ENCODE measurements around the gene TFF1. TPM values are rescaled to one million over a fixed set of nuclear protein-coding genes. Genes with fewer than 3 reads are reported as not detected.

The TFF1 gene
- not detected in 2 replicates for total RNA-seq

GRCh38 chr21:42366292-42367010, at the start of gene TFF1:
Gene TFF1 (minus strand): TSS chr21:42366535. CDS start chr21:42366495, 40 bp downstream.
- DNase-seq (no peak), ATAC-seq (ENCODE audit: low read depth) (no peak)
- Mint-ChIP-seq H3K27ac (no peak within 1 kb of the TSS), H3K4me1 (peaks cover 2% of the 10 kb centered on the region), H3K27me3 (peaks cover 30% of the 10 kb centered on the region), H3K36me3 (ENCODE audit: low read depth) (no peaks in the 10 kb centered on the region), H3K9me3 (no peaks in the 10 kb centered on the region), H3K4me3 (no peak within 1 kb of the TSS)
- ChIA-PET CTCF (interaction anchor here (0.5 kb wide), 1 partner anchor 29 kb away, joined by 3 read pairs; no protein-coding TSS in a partner anchor), POLR2A (no interaction called here)
- intact Hi-C loops (cut with micrococcal nuclease) = no loop called here
- TF ChIP-seq CTCF (IDR thresholded peaks at IDR 0.05) = no peak

- ChIA-PET CTCF (no interaction called here), POLR2A (interaction anchor here (0.7 kb wide), 1 partner anchor 22 kb away, joined by 3 read pairs; no protein-coding TSS in a partner anchor)
- DNase-seq = peak; percentile 62
- intact Hi-C loops (cut with micrococcal nuclease) = loop anchor here (1.0 to 2.0 kb wide), 5 partner anchors 14 to 121 kb away; no protein-coding TSS in a partner anchor
- peak overlapping the region; percentile 84 for H3K27ac Mint-ChIP-seq
- no peaks in the 10 kb centered on the region for H3K36me3 Mint-ChIP-seq (ENCODE audit: low read depth)
- no peak for TF ChIP-seq CTCF (IDR thresholded peaks at IDR 0.05)
- peaks cover 38% of the 10 kb centered on the region for H3K4me1 Mint-ChIP-seq
- H3K9me3 Mint-ChIP-seq = no peaks in the 10 kb centered on the region
- peak; percentile 86 for ATAC-seq (ENCODE audit: low read depth)
- H3K27me3 Mint-ChIP-seq = peaks cover 4% of the 10 kb centered on the region
- peak overlapping the region; percentile 70 for H3K4me3 Mint-ChIP-seq
Measured at GRCh38 chr21:42414928-42415769, 48.8 kb upstream of the TFF1 start.

DNA sequence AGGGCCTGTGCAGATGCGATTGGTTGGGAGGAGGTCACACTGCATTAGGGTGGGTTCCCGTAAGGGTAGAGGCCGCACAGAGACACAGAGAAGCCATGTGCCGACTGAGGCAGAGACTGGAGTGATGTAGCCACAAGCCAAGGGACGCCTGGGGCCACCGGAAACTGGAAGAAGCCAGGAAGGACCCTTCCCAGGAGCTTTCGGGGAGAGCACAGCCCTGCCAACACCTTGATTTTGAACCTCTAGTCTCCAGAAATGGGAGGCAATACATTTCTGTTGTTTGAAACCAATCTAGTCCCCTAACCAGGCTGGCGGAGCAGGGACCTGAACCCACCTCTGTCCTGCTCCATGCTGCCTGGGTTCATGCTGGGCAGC, 48.2 kb upstream of the TFF1 start:
- no peaks in the 10 kb centered on the region for H3K9me3 Mint-ChIP-seq
- H3K4me1 Mint-ChIP-seq = peaks cover 38% of the 10 kb centered on the region
- TF ChIP-seq CTCF (IDR thresholded peaks at IDR 0.05) = no peak
- no peak for DNase-seq
- ChIA-PET POLR2A (interaction anchor here (0.7 kb wide), 1 partner anchor 21 kb away, joined by 3 read pairs; no protein-coding TSS in a partner anchor), CTCF (no interaction called here)
- ATAC-seq (ENCODE audit: low read depth) = no peak
- peak overlapping the region; percentile 70 for H3K4me3 Mint-ChIP-seq
- H3K27me3 Mint-ChIP-seq = peaks cover 4% of the 10 kb centered on the region
- peak overlapping the region; percentile 84 for H3K27ac Mint-ChIP-seq
- intact Hi-C loops (cut with micrococcal nuclease) = loop anchor here (2.0 kb wide), 2 partner anchors 14 to 22 kb away; no protein-coding TSS in a partner anchor
- H3K36me3 Mint-ChIP-seq (ENCODE audit: low read depth) = no peaks in the 10 kb centered on the region

DNA sequence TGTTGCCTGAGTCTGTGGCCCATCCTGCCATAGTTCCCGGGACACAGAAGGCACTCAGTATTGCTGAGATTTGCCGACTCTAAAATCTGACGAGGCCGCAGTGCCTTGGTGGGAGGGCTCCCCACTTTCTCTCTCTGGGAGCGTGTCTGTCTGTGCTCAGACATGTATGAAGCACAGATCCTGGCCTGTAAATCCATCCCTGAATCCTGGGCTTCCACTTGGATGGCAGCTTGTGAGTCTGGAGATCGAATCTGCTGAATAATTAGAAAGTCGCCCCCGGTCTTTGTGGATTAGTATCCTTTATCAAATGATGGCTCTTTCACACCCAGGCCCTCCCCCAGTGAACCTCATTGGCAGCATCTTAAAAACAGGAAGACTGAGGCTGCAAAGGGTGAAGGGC, 47.7 kb upstream of the TFF1 start:
- Mint-ChIP-seq H3K36me3 (ENCODE audit: low read depth) (no peaks in the 10 kb centered on the region), H3K4me3 (no peak overlapping the region), H3K4me1 (peaks cover 38% of the 10 kb centered on the region), H3K9me3 (no peaks in the 10 kb centered on the region), H3K27ac (peak overlapping the region; percentile 46), H3K27me3 (peaks cover 4% of the 10 kb centered on the region)
- POLR2A ChIA-PET = no interaction called here
- no peak for DNase-seq
- no peak for ATAC-seq (ENCODE audit: low read depth)
- intact Hi-C loops (cut with micrococcal nuclease) = loop anchor here (2.0 kb wide), 2 partner anchors 13 to 21 kb away; no protein-coding TSS in a partner anchor
- CTCF ChIA-PET = no interaction called here
- TF ChIP-seq CTCF (IDR thresholded peaks at IDR 0.05) = no peak

- DNase-seq = no peak
- no peak for ATAC-seq (ENCODE audit: low read depth)
- no peak for TF ChIP-seq CTCF (IDR thresholded peaks at IDR 0.05)
- Mint-ChIP-seq H3K36me3 (ENCODE audit: low read depth) (no peaks in the 10 kb centered on the region), H3K4me1 (peaks cover 38% of the 10 kb centered on the region), H3K27ac (peak overlapping the region; percentile 5), H3K4me3 (no peak overlapping the region), H3K9me3 (no peaks in the 10 kb centered on the region), H3K27me3 (peaks cover 4% of the 10 kb centered on the region)
- intact Hi-C loops (cut with micrococcal nuclease) = no loop called here
- CTCF ChIA-PET = no interaction called here
- POLR2A ChIA-PET = no interaction called here
Measured at GRCh38 chr21:42413500-42413899, 47.2 kb upstream of the TFF1 start.

Data from activated B cell treated with CpG ODN at 0.5 μM for 24 hours (primary cell).